Thyroid gland (tissue), 4 donors: ENCODE measurements around the gene KMT2D. TPM values are rescaled to one million over a fixed set of nuclear protein-coding genes. Genes with fewer than 3 reads are reported as not detected.
A peak's percentile ranks its signal among the peaks of the same experiment; 100 is the strongest.

Experiments
- DNase-seq, 2 donors: peaks; one replicate each; pipeline ENCODE4 v3.0.0-alpha.2; 2019
- H3K27ac ChIP-seq, 3 donors: fragments of 200-600 bp; sonication (generic); 1 replicate in 2 of 3; 2 replicates in 1 of 3; pipeline ENCODE4 v1.5.1; 2016 to 2019; ENCODE audit warnings: mild to moderate bottlenecking in 1 of 3, moderate library complexity in 1 of 3
- H3K27me3 ChIP-seq: fragments of 200-600 bp; sonication (generic); one replicate; pipeline ENCODE4 v1.5.1; 2019
- H3K36me3 ChIP-seq, 2 donors: fragments of 200-600 bp; sonication (generic); one replicate each; pipeline ENCODE4 v1.5.1; 2016 to 2019
- H3K4me1 ChIP-seq, 2 donors: fragments of 200-600 bp; sonication (generic); one replicate each; pipeline ENCODE4 v1.5.1; 2017 to 2019
- H3K4me3 ChIP-seq, 3 donors: fragments of 200-600 bp; sonication (generic); replicated peaks in 1 of 3; 1 replicate in 2 of 3; 2 replicates in 1 of 3; pipeline ENCODE4 v1.5.1; 2016; ENCODE audit warnings: mild to moderate bottlenecking in 1 of 3
- H3K9me3 ChIP-seq: fragments of 200-600 bp; sonication (generic); one replicate; pipeline ENCODE4 v1.5.1; 2017
- POLR2A ChIP-seq, 2 donors: fragments of 450-650 bp; IDR thresholded peaks; one replicate each; pipeline ENCODE4 v1.6.1; 2017; ENCODE audit warnings: antibody characterized with exemption in 2 of 2, mild to moderate bottlenecking in 2 of 2, moderate library complexity in 1 of 2
- WGBS, 2 donors: methylation state at CpG; one replicate each; pipeline ENCODE4 v1.1.5; 2017; 5-methylcytosine and 5-hydroxymethylcytosine counted together
- intact Hi-C: fragments of 100-400 bp; cut with DNase I; formaldehyde crosslinking; loops from one replicate; pipeline ENCODE4 v1.15.1; 2023
- total RNA-seq, 4 donors: library from RNA; depleted of rRNA; stranded (reverse); fragments of >200 nt; gene quantifications; one replicate each; pipeline ENCODE4 v1.2.3, GENCODE V29; 2016
- TF ChIP-seq, protein P1 (sequence below), 6 experiments: fragments of 200-600 bp in 3 of 6; fragments of 450-650 bp in 3 of 6; sonication (generic) in 3 of 6; IDR thresholded peaks; one replicate each; pipeline ENCODE4 v1.5.1; 2016 to 2019; ENCODE audit warnings: antibody characterized with exemption in 6 of 6, mild to moderate bottlenecking in 2 of 6, inconsistent platforms in 1 of 6, moderate library complexity in 1 of 6

The KMT2D gene
- total RNA-seq, 4 donors from 2014 or later = 42.5 to 107 (median 71.6) TPM

DNA sequence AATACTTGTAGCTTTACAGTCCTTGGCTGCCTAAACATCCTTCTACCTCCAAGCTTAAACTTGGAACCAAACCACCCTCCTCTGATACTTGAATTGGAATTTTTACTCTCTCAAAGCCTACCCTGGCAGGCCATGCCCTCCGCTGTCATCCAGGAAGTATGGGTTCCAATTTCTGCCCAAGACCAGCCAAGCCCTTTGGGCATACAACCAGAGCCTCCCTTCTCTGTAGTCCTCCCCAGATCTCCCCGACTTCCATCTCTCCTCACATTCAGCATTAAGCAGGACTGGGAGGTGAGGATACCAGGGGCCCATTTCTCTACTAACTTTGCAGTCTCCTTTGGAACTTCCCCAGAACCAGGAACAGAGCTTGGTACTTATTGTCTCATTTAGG is 34.4 kb upstream of the KMT2D start:
- H3K9me3 ChIP-seq = no peaks in the 10 kb centered on the region
- peaks cover 6% of the 10 kb centered on the region for H3K27me3 ChIP-seq
- H3K36me3 ChIP-seq = peaks cover 23 to 33% of the 10 kb centered on the region in 2 donors
- no peak overlapping the region for H3K27ac ChIP-seq
- intact Hi-C loops = no loop called here
- H3K4me1 ChIP-seq = peaks cover 22 to 44% of the 10 kb centered on the region in 2 donors
- no peak for DNase-seq
- no peak overlapping the region for H3K4me3 ChIP-seq
- no peak for TF ChIP-seq POLR2A (IDR thresholded peaks at IDR 0.05)
- 75 to 77% methylated on average over 2 of the region's 2 CpGs for WGBS, 2 donors

GRCh38 chr12:49094160-49094974 is 33.8 kb upstream of the KMT2D start, which contains the start of gene DHH:
Gene DHH (minus strand): TSS chr12:49094801. CDS start chr12:49094512, 289 bp downstream.
- H3K27ac ChIP-seq = no peak within 1 kb of the TSS
- intact Hi-C loops = no loop called here
- H3K9me3 ChIP-seq = no peaks in the 10 kb centered on the region
- WGBS, 2 donors = 2 to 4% methylated on average over 18 to 28 of the region's 49 CpGs
- TF ChIP-seq, protein P1, sequence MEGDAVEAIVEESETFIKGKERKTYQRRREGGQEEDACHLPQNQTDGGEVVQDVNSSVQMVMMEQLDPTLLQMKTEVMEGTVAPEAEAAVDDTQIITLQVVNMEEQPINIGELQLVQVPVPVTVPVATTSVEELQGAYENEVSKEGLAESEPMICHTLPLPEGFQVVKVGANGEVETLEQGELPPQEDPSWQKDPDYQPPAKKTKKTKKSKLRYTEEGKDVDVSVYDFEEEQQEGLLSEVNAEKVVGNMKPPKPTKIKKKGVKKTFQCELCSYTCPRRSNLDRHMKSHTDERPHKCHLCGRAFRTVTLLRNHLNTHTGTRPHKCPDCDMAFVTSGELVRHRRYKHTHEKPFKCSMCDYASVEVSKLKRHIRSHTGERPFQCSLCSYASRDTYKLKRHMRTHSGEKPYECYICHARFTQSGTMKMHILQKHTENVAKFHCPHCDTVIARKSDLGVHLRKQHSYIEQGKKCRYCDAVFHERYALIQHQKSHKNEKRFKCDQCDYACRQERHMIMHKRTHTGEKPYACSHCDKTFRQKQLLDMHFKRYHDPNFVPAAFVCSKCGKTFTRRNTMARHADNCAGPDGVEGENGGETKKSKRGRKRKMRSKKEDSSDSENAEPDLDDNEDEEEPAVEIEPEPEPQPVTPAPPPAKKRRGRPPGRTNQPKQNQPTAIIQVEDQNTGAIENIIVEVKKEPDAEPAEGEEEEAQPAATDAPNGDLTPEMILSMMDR (IDR thresholded peaks at IDR 0.05) = no peak
- TF ChIP-seq POLR2A (IDR thresholded peaks at IDR 0.05) = no peak
- DNase-seq = peak; percentile 59 to 71
- H3K4me1 ChIP-seq = peaks cover 28 to 50% of the 10 kb centered on the region in 2 donors
- H3K4me3 ChIP-seq = peak within 1 kb of the TSS in 1 of 3 donors; percentile 8
- peaks cover 12% of the 10 kb centered on the region for H3K27me3 ChIP-seq
- H3K36me3 ChIP-seq = peaks cover 17 to 27% of the 10 kb centered on the region in 2 donors

DNA sequence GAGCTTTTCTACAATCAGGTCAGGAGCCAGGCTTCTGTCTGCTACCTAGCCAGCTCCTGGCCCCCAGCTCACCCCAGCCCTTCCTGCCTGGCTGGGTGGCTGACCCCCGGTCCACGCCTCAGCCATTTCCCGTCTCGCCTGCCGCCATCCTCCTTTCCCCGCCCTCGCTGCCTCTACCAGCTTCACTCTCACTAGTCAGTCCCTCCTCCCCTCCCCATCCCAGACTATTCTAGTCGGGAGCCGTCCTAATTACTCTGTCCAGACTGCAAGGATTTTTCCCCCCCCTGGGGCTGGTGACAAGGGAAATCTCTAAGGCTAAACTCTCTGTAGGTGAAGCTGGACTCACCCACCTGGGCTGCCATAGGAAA is 33.2 kb upstream of the KMT2D start:
- Histone ChIP-seq H3K27me3 (peaks cover 12% of the 10 kb centered on the region), H3K27ac (no peak overlapping the region), H3K9me3 (no peaks in the 10 kb centered on the region), H3K36me3 (peaks cover 11 to 22% of the 10 kb centered on the region in 2 donors), H3K4me3 (peak overlapping the region in 1 of 3 donors; percentile 8), H3K4me1 (peaks cover 28 to 52% of the 10 kb centered on the region in 2 donors)
- intact Hi-C loops = no loop called here
- no peak for TF ChIP-seq POLR2A (IDR thresholded peaks at IDR 0.05)
- TF ChIP-seq, protein P1 (IDR thresholded peaks at IDR 0.05) = no peak
- no peak for DNase-seq
- 2 to 3% methylated on average over 9 of the region's 9 CpGs for WGBS, 2 donors

GRCh38 chr12:49092816-49093406 is 32.3 kb upstream of the KMT2D start:
- DNase-seq = no peak
- Histone ChIP-seq H3K27ac (no peak overlapping the region), H3K9me3 (no peaks in the 10 kb centered on the region), H3K4me3 (no peak overlapping the region), H3K27me3 (peaks cover 12% of the 10 kb centered on the region), H3K4me1 (peaks cover 28 to 60% of the 10 kb centered on the region in 2 donors), H3K36me3 (peaks cover 7 to 15% of the 10 kb centered on the region in 2 donors)
- intact Hi-C loops = no loop called here
- TF ChIP-seq, protein P1 (IDR thresholded peaks at IDR 0.05) = no peak
- no peak for TF ChIP-seq POLR2A (IDR thresholded peaks at IDR 0.05)
- WGBS, 2 donors = 48 to 60% methylated on average over 4 of the region's 4 CpGs

- Histone ChIP-seq H3K27me3 (peaks cover 12% of the 10 kb centered on the region), H3K9me3 (no peaks in the 10 kb centered on the region), H3K36me3 (peaks cover 3 to 8% of the 10 kb centered on the region in 2 donors), H3K4me3 (no peak overlapping the region), H3K4me1 (peaks cover 28 to 60% of the 10 kb centered on the region in 2 donors), H3K27ac (no peak overlapping the region)
- peak; percentile 14 to 26 for DNase-seq
- WGBS, 2 donors = 9% methylated on average over 22 to 24 of the region's 32 CpGs
- no peak for TF ChIP-seq POLR2A (IDR thresholded peaks at IDR 0.05)
- TF ChIP-seq, protein P1 (IDR thresholded peaks at IDR 0.05) = peak in 3 of 6 experiments; percentile 10 to 26 (median 15)
- intact Hi-C loops = no loop called here
Observed at GRCh38 chr12:49092086-49092815, 31.7 kb upstream of the KMT2D start.
